GM18499 (cell line): ENCODE data around the gene ERCC6L2.

Source experiments
- ATAC-seq: cut with Tn5 transposase; IDR thresholded peaks from one replicate; pipeline ENCODE4 v1.9.1; 2021; ENCODE audit warnings: moderate number of reproducible peaks; ENCODE audit not compliant: insufficient read depth, unreplicated experiment

The ERCC6L2 gene

DNA sequence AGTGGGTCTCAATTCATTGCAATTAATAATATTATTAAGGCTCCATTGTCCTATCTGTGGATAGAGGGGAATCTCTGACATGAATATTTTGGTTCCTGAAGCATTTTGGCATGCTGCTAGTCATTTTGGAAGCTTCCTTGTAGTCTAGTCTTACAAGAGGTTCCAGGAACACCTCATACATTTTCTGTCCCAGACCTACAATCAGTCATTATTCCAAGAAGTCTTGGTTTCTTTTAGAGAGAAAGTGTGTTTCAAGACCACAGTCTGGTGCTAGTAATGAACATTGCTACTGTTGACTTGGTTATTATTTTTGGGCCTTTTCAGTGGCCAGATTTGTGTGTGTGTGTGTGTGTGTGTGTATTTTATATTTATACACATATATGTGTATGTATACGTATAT lies 98.9 kb downstream of the ERCC6L2 start:
- no peak for ATAC-seq

DNA sequence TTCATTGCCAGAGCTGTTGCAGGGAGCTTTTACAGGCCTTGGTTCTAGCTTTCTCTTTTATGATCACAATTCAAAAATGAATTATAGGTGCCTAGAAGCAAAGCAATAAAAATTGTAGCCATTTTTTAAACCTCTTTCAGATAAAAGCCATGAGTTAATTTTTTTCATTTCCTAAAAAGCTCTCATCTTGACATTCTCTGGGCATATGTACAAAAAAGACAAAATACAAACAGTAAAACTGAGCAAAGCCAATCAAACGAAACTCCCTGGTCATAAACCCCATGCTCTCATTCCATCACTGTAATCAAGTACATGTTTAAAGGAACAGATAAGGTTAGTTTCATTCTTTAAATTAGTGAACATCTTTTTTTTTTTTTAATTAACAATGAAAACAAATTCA lies 101.9 kb downstream of the ERCC6L2 start:
- no peak for ATAC-seq

DNA sequence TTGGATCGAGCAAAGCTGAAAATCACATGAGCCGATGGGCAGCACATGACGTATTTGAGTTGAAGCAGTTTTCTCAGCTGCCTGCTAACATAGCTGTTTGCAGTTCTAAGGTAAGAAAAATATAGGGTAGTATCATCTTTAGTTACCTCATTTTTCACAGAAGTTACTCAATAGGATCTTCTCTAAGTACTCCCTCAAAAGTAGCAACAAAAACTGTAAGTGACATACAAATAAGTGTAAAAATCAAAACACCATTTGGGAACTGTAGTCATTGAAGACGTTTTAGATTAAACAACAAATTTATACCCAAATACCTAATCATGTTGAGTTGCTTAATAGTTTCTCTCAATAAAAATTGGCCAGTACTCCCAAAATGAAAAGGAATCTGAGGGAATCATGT lies 102.6 kb downstream of the ERCC6L2 start:
- no peak for ATAC-seq

DNA sequence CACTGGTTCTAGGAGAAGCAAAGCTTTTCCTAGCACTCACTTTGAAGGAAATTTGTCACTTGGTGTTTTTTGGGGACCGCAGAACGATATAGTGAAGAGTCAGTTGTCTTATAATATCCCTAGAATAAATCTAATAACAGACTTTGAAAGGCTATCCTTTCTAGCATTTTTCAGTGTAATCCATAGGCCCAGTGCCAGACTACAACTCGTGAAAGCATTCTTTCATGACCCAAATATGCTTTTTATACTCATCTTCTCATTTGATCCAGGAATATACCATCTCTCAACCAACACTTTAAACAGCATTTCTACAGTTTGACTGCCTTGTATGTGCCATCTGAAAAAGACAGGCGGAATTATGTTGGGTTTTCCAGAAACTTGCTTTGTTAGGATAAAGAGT lies 104.0 kb downstream of the ERCC6L2 start:
- ATAC-seq = no peak

DNA sequence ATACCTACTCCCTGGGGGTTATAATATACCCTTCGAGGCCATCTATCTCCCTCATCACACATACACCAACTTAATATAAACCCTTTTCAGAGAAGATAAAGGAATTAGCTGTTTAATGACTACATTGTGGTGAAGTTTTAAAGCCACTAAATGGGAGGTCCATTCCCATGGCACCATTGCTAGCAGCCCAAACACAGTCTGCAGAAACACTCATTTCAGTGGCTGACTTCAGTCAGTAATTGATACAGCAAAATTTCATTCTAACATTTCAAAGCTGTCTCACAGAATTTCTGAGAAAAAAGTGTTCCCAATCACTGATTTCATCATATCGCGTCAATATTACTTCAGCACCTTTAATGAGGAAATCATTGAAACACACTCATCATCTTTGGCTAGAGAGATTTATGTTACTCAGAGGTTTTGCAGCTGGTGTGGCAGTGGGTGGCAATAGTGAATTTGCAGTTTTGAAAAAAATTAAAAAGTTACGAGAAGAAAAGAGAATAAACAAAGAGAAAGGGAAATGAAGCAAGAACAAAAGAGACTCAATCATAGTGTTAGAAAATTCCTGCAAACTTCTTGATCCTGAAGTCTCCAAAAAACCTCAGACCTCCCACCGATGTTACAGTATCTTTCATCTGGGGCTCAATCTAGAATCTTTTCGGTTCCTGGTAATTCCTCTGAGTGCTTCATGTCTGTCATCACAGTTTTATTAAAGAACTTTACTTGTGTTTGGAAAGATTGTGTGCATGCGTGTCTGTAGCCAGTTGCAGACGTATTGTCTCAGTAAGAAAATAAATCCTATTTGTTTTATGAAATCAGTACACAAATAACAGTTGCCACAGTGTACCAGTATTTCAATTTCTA lies 105.0 kb downstream of the ERCC6L2 start:
- ATAC-seq = no peak

DNA sequence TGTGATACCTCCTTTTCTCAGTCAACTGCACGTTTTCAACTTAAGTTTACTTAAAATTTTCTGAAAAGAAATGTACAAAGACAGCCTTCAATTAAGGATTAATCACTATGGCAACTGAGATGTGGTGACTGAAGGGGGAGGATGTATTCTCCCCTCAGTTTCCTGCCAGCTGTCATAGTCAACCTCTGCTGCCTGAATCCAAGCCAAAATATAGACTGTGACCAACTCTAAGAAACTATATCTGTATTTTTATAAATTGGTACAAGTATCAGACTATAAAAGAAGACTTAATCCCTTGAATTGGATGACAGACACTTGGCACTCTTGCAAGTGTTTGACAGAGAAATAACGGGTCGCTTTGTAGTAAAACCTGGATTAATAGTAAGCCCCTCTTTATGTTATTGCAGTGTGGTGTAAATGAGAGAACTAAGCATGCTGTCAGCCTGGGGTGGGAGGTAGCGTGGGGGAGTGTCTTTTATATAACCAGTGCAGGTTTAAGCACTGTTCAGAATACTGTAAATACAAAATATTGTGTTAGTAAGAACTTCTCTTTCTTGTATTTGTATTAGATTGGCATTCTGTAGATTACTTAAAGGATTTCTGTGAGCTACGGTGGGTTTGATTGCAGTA lies 106.4 kb downstream of the ERCC6L2 start:
- ATAC-seq = no peak

DNA sequence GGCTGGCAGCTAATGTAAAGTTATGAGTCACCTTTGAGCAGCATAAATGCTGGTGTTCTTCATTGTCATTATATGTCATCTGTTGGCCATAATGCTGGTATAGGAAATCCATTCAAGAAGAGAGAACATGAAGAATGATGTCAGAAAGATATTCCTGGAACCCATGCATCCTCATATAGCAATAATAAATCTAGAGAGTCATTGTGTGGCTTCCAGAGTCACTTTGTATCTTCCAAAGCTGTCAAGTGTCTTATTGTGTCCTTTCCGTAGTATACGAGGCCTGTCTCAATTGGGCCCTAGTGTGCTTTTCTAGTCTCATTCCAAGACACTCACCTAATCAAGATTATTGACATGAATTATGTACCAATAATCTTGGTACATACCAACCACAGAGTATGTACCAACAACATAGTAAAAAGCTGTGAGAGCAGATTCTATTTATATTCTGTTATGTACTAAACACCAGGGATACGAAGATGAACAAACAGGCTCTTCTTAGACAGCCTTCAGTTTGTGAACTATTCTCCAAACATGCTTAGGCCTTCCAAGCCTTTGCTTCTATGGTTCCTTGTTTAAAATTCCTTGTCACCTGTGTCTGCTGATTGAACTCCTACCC lies 110.1 kb downstream of the ERCC6L2 start:
- ATAC-seq = no peak

DNA sequence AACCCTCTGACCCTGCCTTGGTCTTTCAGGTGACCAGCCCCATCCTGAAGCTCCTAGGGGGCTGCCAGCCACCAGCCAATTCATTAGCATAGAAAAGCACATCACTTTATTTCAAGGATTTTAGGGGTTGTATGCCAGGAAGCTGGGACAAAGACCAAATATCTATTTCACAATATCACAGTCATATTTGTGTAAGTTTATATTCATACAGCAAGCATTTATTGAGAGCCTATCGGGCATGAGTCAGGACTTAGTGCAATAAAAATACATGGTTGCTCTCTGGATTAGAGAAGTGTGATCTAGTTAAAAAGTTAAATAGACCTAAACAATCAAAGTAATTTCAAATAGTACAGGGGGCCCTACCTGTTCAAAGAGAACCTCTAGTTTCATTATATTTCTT lies 113.8 kb downstream of the ERCC6L2 start:
- no peak for ATAC-seq

DNA sequence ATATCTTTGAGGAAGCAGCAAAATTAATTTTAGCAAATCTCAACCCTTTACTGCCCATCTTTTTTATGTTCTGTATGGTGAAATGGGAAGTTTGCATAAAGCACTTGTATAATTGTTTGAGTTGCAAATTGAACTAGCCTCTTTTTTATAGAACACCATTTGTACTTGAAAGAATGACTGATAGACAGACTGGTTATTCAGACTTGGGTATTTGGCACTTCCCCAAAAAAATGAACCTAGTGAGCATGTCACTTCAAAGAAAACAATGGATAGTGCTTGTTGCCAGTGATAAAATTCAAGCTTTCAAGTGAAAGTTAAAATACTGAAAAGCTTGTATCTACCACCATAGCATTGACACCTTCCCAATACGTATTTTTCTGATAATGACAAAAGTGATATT lies 115.8 kb downstream of the ERCC6L2 start:
- ATAC-seq = no peak

DNA sequence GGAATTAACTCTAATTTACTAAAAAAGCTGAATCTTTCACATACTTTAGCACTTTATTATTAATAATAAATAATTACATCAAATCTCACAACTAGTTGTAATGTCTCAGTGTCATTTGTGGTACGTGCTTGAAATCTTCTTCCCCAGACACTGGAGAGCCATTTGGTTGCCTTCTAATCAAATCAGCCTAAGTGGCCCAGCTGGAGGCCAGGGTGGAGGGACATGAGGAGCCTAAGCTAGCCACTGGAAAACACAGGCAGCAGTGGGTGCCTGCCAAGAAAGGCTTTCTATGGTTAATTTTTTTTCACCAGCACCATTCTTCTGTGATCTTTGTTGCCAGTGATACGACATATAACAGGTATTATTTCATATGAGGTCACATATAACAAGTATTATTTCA lies 117.0 kb downstream of the ERCC6L2 start:
- ATAC-seq = no peak

DNA sequence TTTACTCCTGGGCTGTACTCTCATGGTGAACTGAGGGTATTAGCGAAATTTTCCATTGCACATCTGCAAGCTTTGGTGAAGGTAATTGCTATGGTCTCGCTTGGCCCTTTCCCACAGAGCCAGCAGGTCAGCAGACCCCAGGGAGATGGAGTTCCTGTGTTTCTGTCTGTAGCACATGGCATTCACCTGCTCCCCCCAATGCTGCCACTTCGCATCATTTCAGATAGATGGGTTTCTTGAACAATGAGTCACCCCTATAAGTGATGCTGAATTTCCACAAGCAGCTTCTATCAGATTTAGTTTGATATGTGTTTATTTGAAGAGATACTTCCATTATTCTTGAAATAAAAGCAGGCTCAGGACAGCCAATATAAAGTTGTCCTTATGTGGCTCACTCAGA lies 117.8 kb downstream of the ERCC6L2 start:
- no peak for ATAC-seq

DNA sequence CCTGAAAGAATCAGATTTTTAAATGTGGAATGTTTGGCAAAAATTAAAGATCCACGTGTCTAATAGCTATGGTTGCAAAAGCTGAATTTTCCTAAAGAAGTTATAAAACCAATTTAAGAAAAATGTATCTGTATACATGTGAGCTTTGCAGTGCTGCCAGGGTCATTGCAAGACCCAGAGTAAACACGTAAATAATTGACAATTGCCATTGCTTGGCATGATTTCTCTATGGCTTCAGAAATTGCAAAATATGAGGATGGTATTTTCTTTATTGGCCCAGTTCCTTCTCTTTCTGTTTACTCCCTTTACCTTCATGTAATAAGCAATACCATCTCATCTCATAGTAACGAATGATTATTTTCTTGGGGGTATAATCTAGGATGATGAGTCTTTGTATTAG lies 123.9 kb downstream of the ERCC6L2 start:
- no peak for ATAC-seq

DNA sequence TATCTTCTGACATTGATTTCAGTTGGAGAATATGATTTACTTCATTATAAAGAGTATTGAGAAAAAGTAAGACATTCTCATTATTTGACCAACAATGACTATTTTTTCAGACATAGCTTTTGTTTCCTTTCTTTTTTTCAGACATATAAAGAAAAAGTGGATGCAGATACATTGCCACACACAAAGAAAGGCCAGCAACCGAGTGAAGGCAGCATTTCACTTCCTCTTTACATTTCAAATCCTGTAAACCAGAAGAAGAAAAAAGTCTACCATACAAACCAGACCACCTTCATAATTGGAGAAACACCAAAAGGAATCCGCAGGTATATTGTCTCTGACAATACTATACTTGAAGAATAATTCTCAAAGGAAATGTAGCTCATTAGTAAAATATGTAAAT lies 128.9 kb downstream of the ERCC6L2 start:
- ATAC-seq = no peak

DNA sequence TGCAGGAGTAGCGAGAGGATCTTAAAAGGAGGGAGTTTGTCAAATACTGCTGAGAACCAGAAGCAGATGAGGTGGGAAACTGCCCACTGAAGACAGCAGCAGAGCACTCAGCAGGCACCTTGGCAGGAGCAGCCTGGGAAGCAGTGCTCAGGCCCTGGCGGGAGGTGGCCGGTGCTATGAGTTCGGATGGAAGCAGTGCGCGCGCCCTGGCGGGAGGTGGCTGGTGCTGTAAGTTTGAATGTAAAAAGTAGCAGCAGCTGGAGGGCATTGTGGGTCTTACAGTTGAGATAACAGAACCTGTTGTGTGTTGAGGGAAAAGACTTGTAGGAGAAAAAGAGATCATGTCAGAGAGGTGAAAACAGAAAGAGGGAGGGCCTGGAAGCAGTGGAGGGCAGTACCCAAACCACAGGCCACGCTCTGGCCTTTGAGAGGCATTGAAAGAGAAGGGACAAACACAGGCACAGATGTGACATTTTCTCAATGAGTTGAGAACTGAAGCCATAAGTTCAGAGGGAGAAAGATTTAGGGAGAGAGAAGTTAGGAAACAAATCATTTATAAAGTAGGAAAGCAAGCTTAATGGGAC lies 130.9 kb downstream of the ERCC6L2 start:
- no peak for ATAC-seq

DNA sequence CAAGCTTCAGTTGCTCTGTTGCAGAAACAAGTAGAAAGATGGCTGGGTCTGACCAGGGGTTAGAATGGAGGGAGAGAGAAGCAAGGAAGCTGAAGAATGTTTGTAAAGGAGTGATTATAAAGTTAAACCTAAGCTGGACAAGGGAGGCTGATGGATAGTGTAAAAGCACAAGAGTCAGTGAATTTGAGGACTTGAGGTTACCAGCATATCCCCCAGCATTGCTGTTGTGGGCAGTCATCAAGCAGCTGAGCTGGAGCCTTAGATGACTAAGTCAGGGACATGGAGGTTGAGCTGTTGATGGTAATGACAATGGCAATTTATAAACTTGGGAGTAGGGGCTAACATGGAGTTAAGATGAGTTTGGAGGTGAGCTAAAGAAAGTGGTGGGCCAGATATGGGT lies 131.5 kb downstream of the ERCC6L2 start:
- no peak for ATAC-seq

DNA sequence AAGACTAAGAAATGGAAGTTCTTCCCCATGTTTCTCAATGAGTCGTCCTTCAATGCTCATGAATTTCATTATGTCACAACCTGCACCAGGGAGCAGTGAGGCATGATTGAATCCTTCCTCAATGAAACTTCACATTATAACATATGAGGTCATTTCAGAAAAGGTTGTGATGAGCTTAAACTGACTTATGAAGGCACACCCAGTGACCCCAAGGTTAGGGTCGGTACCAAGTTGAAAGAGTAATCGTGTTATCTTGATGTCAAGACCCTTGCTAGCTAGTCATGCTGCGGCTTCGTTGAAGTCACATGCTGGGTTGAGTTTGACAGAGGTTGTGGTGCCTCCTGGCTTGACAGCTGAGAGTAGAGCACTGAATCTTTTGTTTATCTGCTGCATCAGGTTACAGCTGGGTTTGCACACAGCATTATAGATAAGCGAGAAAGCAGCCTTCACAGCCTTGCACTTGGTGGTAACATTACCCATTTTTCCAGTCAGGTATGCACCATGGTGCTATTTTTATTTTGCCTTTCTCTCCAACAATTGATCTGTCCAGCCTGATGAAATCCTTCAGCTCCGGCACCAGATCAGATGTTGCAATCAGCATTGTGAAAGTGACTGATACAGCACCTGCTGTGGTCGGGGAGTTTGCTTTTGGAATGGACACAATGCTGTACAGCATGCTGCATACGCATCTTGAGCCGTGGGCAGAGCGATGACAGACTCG lies 133.2 kb downstream of the ERCC6L2 start:
- no peak for ATAC-seq

DNA sequence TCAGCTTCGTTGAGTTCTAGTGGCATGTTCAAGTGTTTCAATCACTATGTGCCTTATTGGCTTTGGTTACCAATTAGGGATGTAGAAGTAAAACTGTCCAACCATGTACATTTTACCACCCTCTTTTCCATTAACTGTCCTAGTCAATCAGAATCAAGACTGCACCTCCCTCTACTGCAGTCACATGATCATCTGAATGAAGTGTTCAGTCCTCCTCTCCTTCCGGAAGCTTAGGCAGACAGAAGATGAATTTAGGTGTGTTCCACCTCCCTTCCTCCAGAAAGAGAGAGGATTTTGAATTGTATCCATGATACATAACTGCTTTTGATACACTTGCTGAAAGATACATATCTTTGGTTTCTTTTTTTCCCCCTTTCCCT lies 133.7 kb downstream of the ERCC6L2 start:
- no peak for ATAC-seq

DNA sequence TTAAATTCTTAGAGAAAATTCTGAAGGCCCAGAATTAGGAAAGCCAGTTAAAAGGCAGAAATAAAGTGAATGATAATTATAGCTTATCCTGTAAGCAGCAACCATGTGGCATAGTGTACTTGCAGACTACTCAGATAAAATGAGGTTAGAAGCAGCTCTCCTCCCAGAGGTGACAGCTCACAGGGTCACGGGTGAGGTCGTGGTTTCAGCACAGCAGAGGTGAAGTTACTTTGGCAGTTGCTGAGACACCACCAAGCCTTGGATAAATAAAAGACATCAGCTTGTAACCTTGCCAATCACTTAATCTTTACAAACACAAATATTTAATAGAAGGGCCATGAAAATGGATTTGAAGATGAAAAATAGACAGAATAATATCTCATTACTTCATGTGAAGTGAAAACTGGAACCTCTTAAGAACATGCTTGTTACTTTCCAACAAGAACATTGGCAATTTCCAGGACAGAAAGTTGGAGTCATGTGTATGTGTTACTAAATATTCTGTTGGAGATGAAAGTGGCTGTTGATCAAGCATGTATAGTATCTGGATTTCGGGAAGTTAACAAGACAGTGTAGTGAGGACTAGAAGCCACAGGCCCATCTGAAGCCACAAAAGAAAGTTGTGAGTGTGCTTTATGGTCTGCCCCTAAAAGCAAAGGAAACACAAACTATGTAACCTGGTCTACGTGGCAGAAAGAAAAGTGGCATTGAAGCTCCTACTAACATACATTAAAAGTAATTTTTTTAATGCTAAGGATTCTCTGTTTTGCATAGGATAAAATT lies 134.4 kb downstream of the ERCC6L2 start:
- ATAC-seq = no peak

DNA sequence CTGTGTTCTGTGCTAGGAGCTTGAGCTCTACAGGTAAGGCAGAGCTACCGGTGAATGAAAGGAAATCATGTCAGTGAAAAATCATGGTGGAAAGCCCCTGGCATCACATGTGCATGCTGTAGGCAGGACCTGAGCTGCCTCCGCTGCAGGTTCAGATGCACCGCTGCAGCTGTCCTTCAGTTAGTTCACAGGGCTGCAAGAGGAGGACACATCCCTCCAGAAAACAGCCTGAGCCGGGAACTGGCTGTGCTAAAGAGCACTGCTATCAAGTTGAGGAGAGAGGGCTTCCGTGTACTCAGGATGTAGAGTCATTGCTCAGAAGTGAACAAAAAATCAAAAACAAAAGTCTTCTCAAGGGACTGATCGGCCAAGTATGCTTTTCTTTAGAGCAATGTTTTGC lies 138.6 kb downstream of the ERCC6L2 start:
- ATAC-seq = no peak
